OCI-LY7 (cell line): Measurements from ENCODE around the gene KIF19.

Experiments used
- EZH2phosphoT487 ChIP-seq: fragments of 200-600 bp; sonication (generic); IDR thresholded peaks from 2 replicates; pipeline ENCODE4 v1.6.1; 2018; ENCODE audit warnings: low read depth, borderline replicate concordance, mild to moderate bottlenecking, mixed run types, antibody characterized with exemption, low read length, moderate library complexity, mixed read lengths
- TF ChIP-seq, protein P1 (sequence below): fragments of 200-600 bp; sonication (generic); conservative IDR thresholded peaks from 2 replicates; pipeline ENCODE4 v1.5.1; 2014; ENCODE audit warnings: mild to moderate bottlenecking, antibody characterized with exemption, low read length, moderate library complexity, mixed read lengths

DNA sequence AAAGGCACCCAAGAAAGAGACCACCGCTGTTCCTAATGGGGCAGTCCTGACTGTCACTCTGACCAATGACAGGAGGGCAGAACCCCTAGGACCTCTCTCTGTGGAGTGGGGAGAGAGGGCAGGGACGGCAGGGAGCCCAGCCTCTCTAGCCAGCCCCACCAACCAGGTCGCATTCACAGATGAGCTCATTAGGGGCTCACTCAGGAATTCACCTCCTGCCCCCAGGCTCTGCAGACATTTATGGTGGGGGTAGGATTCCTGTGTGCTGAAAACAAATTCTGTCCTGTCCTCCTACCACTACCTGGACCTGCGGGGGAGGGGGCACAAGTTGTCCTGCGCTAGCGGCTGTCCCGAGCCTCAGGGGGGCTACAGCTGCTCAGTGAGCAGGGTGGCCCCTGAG, 78.2 kb downstream of the KIF19 start:
- no peak for TF ChIP-seq EZH2phosphoT487
- TF ChIP-seq, protein P1, sequence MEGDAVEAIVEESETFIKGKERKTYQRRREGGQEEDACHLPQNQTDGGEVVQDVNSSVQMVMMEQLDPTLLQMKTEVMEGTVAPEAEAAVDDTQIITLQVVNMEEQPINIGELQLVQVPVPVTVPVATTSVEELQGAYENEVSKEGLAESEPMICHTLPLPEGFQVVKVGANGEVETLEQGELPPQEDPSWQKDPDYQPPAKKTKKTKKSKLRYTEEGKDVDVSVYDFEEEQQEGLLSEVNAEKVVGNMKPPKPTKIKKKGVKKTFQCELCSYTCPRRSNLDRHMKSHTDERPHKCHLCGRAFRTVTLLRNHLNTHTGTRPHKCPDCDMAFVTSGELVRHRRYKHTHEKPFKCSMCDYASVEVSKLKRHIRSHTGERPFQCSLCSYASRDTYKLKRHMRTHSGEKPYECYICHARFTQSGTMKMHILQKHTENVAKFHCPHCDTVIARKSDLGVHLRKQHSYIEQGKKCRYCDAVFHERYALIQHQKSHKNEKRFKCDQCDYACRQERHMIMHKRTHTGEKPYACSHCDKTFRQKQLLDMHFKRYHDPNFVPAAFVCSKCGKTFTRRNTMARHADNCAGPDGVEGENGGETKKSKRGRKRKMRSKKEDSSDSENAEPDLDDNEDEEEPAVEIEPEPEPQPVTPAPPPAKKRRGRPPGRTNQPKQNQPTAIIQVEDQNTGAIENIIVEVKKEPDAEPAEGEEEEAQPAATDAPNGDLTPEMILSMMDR, result no peak
